GM12892 (cell line): ENCODE data around the gene ICAM4.

Experiments
- POLR2A ChIP-seq: IDR thresholded peaks from 2 replicates; pipeline ENCODE4 v1.6.1; 2011; ENCODE audit warnings: low read depth, low read length, control low read depth
- POLR2AphosphoS5 ChIP-seq: IDR thresholded peaks from 2 replicates; pipeline ENCODE4 v1.6.1; 2011; ENCODE audit warnings: low read depth, low read length, control low read depth
- TAF1 ChIP-seq: IDR thresholded peaks from 2 replicates; pipeline ENCODE4 v1.6.1; 2011; ENCODE audit warnings: low read depth, mild to moderate bottlenecking, control low read depth, low read length, borderline replicate concordance

DNA sequence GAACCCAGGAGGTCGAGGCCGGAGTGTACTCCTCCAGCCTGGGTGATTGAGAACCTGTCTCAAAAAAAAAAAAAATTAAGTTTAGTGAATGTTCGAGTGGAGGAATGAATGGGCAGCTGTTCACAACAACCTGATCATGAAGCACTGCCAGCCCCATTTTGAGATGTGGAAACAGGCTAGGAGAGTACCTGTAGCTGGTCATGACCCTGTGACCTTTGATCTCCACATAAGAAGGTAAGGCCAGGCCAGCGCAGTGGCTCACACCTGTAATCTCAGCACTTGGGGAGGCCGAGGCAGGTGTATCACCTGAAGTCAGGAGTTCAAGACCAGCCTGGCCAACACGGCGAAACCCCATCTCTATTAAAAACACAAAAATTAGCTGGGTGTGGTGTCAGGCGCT lies 39.0 kb downstream of the ICAM4 start:
- no peak for TF ChIP-seq POLR2A
- TF ChIP-seq POLR2AphosphoS5 = no peak
- TF ChIP-seq TAF1 = no peak
